BLaER1 treated with 17β-estradiol and CSF1 and Interleukin-3, amounts not matched to agents 10 nM and 100 nM (cell line): Measurements from ENCODE around the gene PAX6.

Experiments
- H3K27ac ChIP-seq, 11 experiments: shearing (Covaris generic); formaldehyde crosslinking; 2 replicates each; pipeline ENCODE4 v1.8.1; 2022
- H3K27me3 ChIP-seq, 11 experiments: shearing (Covaris generic); formaldehyde crosslinking; 2 replicates each; pipeline ENCODE4 v1.8.1; 2022
- H3K36me3 ChIP-seq, 11 experiments: shearing (Covaris generic); formaldehyde crosslinking; 2 replicates each; pipeline ENCODE4 v1.8.1; 2022
- H3K4me1 ChIP-seq, 10 experiments: shearing (Covaris generic); formaldehyde crosslinking; 2 replicates each; pipeline ENCODE4 v1.8.1; 2022
- H3K4me2 ChIP-seq, 11 experiments: shearing (Covaris generic); formaldehyde crosslinking; 2 replicates each; pipeline ENCODE4 v1.8.1; 2022
- H3K4me3 ChIP-seq, 10 experiments: shearing (Covaris generic); formaldehyde crosslinking; 2 replicates each; pipeline ENCODE4 v1.8.1; 2022
- H3K9ac ChIP-seq, 11 experiments: shearing (Covaris generic); formaldehyde crosslinking; 2 replicates each; pipeline ENCODE4 v1.8.1; 2022
- H3K9me3 ChIP-seq, 11 experiments: shearing (Covaris generic); formaldehyde crosslinking; replicated peaks in 1 of 11; 2 replicates each; pipeline ENCODE4 v1.8.1; 2022
- H4K20me1 ChIP-seq, 11 experiments: shearing (Covaris generic); formaldehyde crosslinking; 2 replicates each; pipeline ENCODE4 v1.8.1; 2022
- Cebpa-rat ChIP-seq, 11 experiments: shearing (Covaris generic); IDR thresholded peaks; 2 replicates each; pipeline ENCODE4 v1.8.1; 2022

PAX6 gene

GRCh38 chr11:31786996-31787685, 24.0 kb downstream of the PAX6 start:
- Histone ChIP-seq H4K20me1 (no peaks in the 10 kb centered on the region), H3K36me3 (peaks cover 0 to 5% (median 0%) of the 10 kb centered on the region in 11 experiments; a peak in 1 of 22 replicates), H3K9ac (no peak overlapping the region), H3K4me3 (no peak overlapping the region), H3K27ac (no peak overlapping the region), H3K9me3 (no peaks in the 10 kb centered on the region), H3K4me1 (no peaks in the 10 kb centered on the region), H3K27me3 (no peaks in the 10 kb centered on the region), H3K4me2 (no peak overlapping the region)
- TF ChIP-seq Cebpa-rat (IDR thresholded peaks at IDR 0.05) = no peak

GRCh38 chr11:31784611-31785010, 26.5 kb downstream of the PAX6 start:
- H3K9me3 ChIP-seq = no peaks in the 10 kb centered on the region
- H3K9ac ChIP-seq = no peak overlapping the region
- no peak overlapping the region for H3K4me2 ChIP-seq
- no peaks in the 10 kb centered on the region for H4K20me1 ChIP-seq
- no peaks in the 10 kb centered on the region for H3K4me1 ChIP-seq
- peaks cover 0 to 5% (median 0%) of the 10 kb centered on the region in 11 experiments; a peak in 2 of 22 replicates for H3K36me3 ChIP-seq
- no peaks in the 10 kb centered on the region for H3K27me3 ChIP-seq
- H3K4me3 ChIP-seq = no peak overlapping the region
- no peak overlapping the region for H3K27ac ChIP-seq
- no peak for TF ChIP-seq Cebpa-rat (IDR thresholded peaks at IDR 0.05)

- H3K36me3 ChIP-seq = peaks cover 0 to 5% (median 0%) of the 10 kb centered on the region in 11 experiments; a peak in 2 of 22 replicates
- H4K20me1 ChIP-seq = no peaks in the 10 kb centered on the region
- no peak overlapping the region for H3K27ac ChIP-seq
- H3K4me1 ChIP-seq = no peaks in the 10 kb centered on the region
- H3K27me3 ChIP-seq = no peaks in the 10 kb centered on the region
- H3K9me3 ChIP-seq = no peaks in the 10 kb centered on the region
- no peak overlapping the region for H3K9ac ChIP-seq
- H3K4me3 ChIP-seq = no peak overlapping the region
- H3K4me2 ChIP-seq = no peak overlapping the region
- no peak for TF ChIP-seq Cebpa-rat (IDR thresholded peaks at IDR 0.05)
Observed at GRCh38 chr11:31783252-31783651, 27.9 kb downstream of the PAX6 start.

- no peaks in the 10 kb centered on the region for H3K27me3 ChIP-seq
- TF ChIP-seq Cebpa-rat (IDR thresholded peaks at IDR 0.05) = no peak
- H3K9ac ChIP-seq = no peak overlapping the region
- no peak overlapping the region for H3K4me3 ChIP-seq
- no peak overlapping the region for H3K4me2 ChIP-seq
- no peak overlapping the region for H3K27ac ChIP-seq
- peaks cover 0 to 4% (median 0%) of the 10 kb centered on the region in 11 experiments; a peak in 2 of 22 replicates for H3K36me3 ChIP-seq
- peaks cover 0 to 5% (median 1%) of the 10 kb centered on the region in 11 experiments; a peak in 4 of 22 replicates for H3K9me3 ChIP-seq
- H3K4me1 ChIP-seq = no peaks in the 10 kb centered on the region
- H4K20me1 ChIP-seq = no peaks in the 10 kb centered on the region
Observed at GRCh38 chr11:31782257-31782656, 28.9 kb downstream of the PAX6 start.

- TF ChIP-seq Cebpa-rat (IDR thresholded peaks at IDR 0.05) = no peak
- Histone ChIP-seq H4K20me1 (no peaks in the 10 kb centered on the region), H3K9ac (no peak overlapping the region), H3K4me2 (no peak overlapping the region), H3K36me3 (peaks cover 0 to 4% (median 0%) of the 10 kb centered on the region in 11 experiments; a peak in 2 of 22 replicates), H3K27me3 (no peaks in the 10 kb centered on the region), H3K27ac (no peak overlapping the region), H3K4me1 (no peaks in the 10 kb centered on the region), H3K4me3 (no peak overlapping the region), H3K9me3 (peaks cover 0 to 7% (median 3%) of the 10 kb centered on the region in 11 experiments; a peak in 4 of 22 replicates)
Observed at GRCh38 chr11:31780480-31780971, 30.6 kb downstream of the PAX6 start.

- no peak overlapping the region for H3K4me2 ChIP-seq
- H3K27ac ChIP-seq = no peak overlapping the region
- H3K27me3 ChIP-seq = no peaks in the 10 kb centered on the region
- H3K36me3 ChIP-seq = peaks cover 0 to 4% (median 0%) of the 10 kb centered on the region in 11 experiments; a peak in 2 of 22 replicates
- H3K4me1 ChIP-seq = no peaks in the 10 kb centered on the region
- no peak for TF ChIP-seq Cebpa-rat (IDR thresholded peaks at IDR 0.05)
- no peak overlapping the region for H3K4me3 ChIP-seq
- no peak overlapping the region for H3K9ac ChIP-seq
- H4K20me1 ChIP-seq = no peaks in the 10 kb centered on the region
- H3K9me3 ChIP-seq = peaks cover 0 to 7% (median 3%) of the 10 kb centered on the region in 11 experiments; a peak in 4 of 22 replicates
Observed at GRCh38 chr11:31780078-31780477, 31.0 kb downstream of the PAX6 start.

GRCh38 chr11:31779374-31779791, 31.7 kb downstream of the PAX6 start:
- no peaks in the 10 kb centered on the region for H3K4me1 ChIP-seq
- no peak overlapping the region for H3K9ac ChIP-seq
- no peak for TF ChIP-seq Cebpa-rat (IDR thresholded peaks at IDR 0.05)

GRCh38 chr11:31772412-31772811, 38.7 kb downstream of the PAX6 start:
- no peaks in the 10 kb centered on the region for H3K27me3 ChIP-seq
- TF ChIP-seq Cebpa-rat (IDR thresholded peaks at IDR 0.05) = no peak

More at GRCh38 chr11:31779374-31779791, 31.7 kb downstream of the PAX6 start:
- no peak overlapping the region for H3K4me3 ChIP-seq
- no peak overlapping the region for H3K4me2 ChIP-seq
- no peaks in the 10 kb centered on the region for H3K27me3 ChIP-seq
- H3K36me3 ChIP-seq = peaks cover 0 to 4% (median 0%) of the 10 kb centered on the region in 11 experiments; a peak in 2 of 22 replicates
- no peak overlapping the region for H3K27ac ChIP-seq
- peaks cover 0 to 7% (median 3%) of the 10 kb centered on the region in 11 experiments; a peak in 4 of 22 replicates for H3K9me3 ChIP-seq
- H4K20me1 ChIP-seq = no peaks in the 10 kb centered on the region

GRCh38 chr11:31770011-31770700, 41.0 kb downstream of the PAX6 start:
- Histone ChIP-seq H3K9ac (no peak overlapping the region), H3K27me3 (no peaks in the 10 kb centered on the region)
- no peak for TF ChIP-seq Cebpa-rat (IDR thresholded peaks at IDR 0.05)

More at GRCh38 chr11:31772412-31772811, 38.7 kb downstream of the PAX6 start:
- Histone ChIP-seq H3K36me3 (peaks cover 0 to 8% (median 0%) of the 10 kb centered on the region in 11 experiments; a peak in 2 of 22 replicates), H3K4me3 (no peak overlapping the region), H3K4me1 (no peaks in the 10 kb centered on the region), H4K20me1 (no peaks in the 10 kb centered on the region), H3K9ac (no peak overlapping the region), H3K9me3 (peaks cover 0 to 4% (median 3%) of the 10 kb centered on the region in 11 experiments; a peak in 4 of 22 replicates), H3K27ac (no peak overlapping the region), H3K4me2 (no peak overlapping the region)

More at GRCh38 chr11:31770011-31770700, 41.0 kb downstream of the PAX6 start:
- H3K9me3 ChIP-seq = no peaks in the 10 kb centered on the region
- peaks cover 0 to 8% (median 0%) of the 10 kb centered on the region in 11 experiments; a peak in 2 of 22 replicates for H3K36me3 ChIP-seq
- H4K20me1 ChIP-seq = no peaks in the 10 kb centered on the region
- no peak overlapping the region for H3K27ac ChIP-seq
- no peak overlapping the region for H3K4me3 ChIP-seq
- H3K4me1 ChIP-seq = no peaks in the 10 kb centered on the region
- H3K4me2 ChIP-seq = no peak overlapping the region
